H1 (cell line): ENCODE data around the gene HIBADH. TPM values are rescaled to one million over a fixed set of nuclear protein-coding genes. Genes with fewer than 3 reads are reported as not detected.
A peak's percentile ranks its signal among the peaks of the same experiment; 100 is the strongest.

Experiments used
- CTCF ChIA-PET: fragments of 300-600 bp; sonication (Branson Sonifier 250); formaldehyde crosslinking; loops from one replicate; lab custom pipeline; 2021; ENCODE audit not compliant: partially characterized antibody; lab: Charles Lee
- POLR2A ChIA-PET: fragments of 300-600 bp; sonication (Branson Sonifier 250); formaldehyde crosslinking; loops from one replicate; lab custom pipeline; 2021; ENCODE audit warnings: inconsistent platforms; ENCODE audit not compliant: partially characterized antibody; lab: Charles Lee
- DNase-seq, 2 experiments: peaks; one replicate each; pipeline versions ENCODE4 v3.0.0 to v3.0.0-alpha.2; 2010 to 2022; ENCODE audit warnings: low spot score in 2 of 2, low read depth in 1 of 2, mixed read lengths in 1 of 2
- FAIRE-seq: peaks from 2 replicates; lab custom pipeline; 2011; peaks lifted over from hg19 to GRCh38; lab: Jason Lieb, UNC
- H2AFZ ChIP-seq: 2 replicates; pipeline ENCODE4 v1.8.1; 2012; ENCODE audit warnings: low read length, inconsistent platforms
- H2AK5ac ChIP-seq: 2 replicates; pipeline ENCODE4 v1.6.1; 2013; ENCODE audit warnings: low read depth, low read length
- H2BK120ac ChIP-seq: replicated peaks from 2 replicates; pipeline ENCODE3; 2013; ENCODE audit warnings: low read depth, low read length, inconsistent platforms
- H2BK12ac ChIP-seq: 2 replicates; pipeline ENCODE4 v1.6.1; 2013; ENCODE audit warnings: low read depth, low read length
- H2BK15ac ChIP-seq: 2 replicates; pipeline ENCODE4 v1.6.1; 2013; ENCODE audit warnings: low read length
- H2BK20ac ChIP-seq: 2 replicates; pipeline ENCODE4 v1.6.1; 2013; ENCODE audit warnings: low read length
- H2BK5ac ChIP-seq: 2 replicates; pipeline ENCODE4 v1.6.1; 2013; ENCODE audit warnings: low read depth, low read length
- H3K14ac ChIP-seq: 2 replicates; pipeline ENCODE4 v1.6.1; 2013; ENCODE audit warnings: inconsistent platforms; ENCODE audit not compliant: insufficient read length
- H3K18ac ChIP-seq: 2 replicates; pipeline ENCODE4 v1.6.1; 2013; ENCODE audit warnings: low read length; ENCODE audit errors: extremely low read depth
- H3K23ac ChIP-seq: 2 replicates; pipeline ENCODE4 v1.6.1; 2013; ENCODE audit warnings: inconsistent platforms; ENCODE audit not compliant: insufficient read length
- H3K23me2 ChIP-seq: 2 replicates; pipeline ENCODE4 v1.6.1; 2013; ENCODE audit warnings: low read depth, low read length
- H3K27ac ChIP-seq: 2 replicates; pipeline ENCODE4 v1.6.1; 2011; ENCODE audit warnings: low read depth, low read length, inconsistent platforms
- H3K27me3 ChIP-seq, 4 experiments: replicated peaks in 1 of 4; 1 replicate in 1 of 4; 2 replicates in 3 of 4; pipeline versions ENCODE4 v1.6.1 to v1.8.1; 2011 to 2013; ENCODE audit warnings: low read length in 3 of 4, mild to moderate bottlenecking in 3 of 4, inconsistent platforms in 2 of 4, mixed read lengths in 2 of 4, moderate library complexity in 1 of 4; ENCODE audit not compliant: control insufficient read depth in 3 of 4, insufficient read depth in 3 of 4; ENCODE audit errors: extremely low read depth in 1 of 4
- H3K36me3 ChIP-seq, 4 experiments: 2 replicates each; pipeline versions ENCODE4 v1.6.1 to v1.8.1; 2011 to 2013; ENCODE audit warnings: mild to moderate bottlenecking in 4 of 4, low read length in 3 of 4, moderate library complexity in 2 of 4, control low read depth in 1 of 4, inconsistent platforms in 1 of 4; ENCODE audit not compliant: insufficient read depth in 4 of 4, control insufficient read depth in 2 of 4
- H3K4ac ChIP-seq: replicated peaks from 2 replicates; pipeline ENCODE3; 2013; ENCODE audit warnings: low read length, low read depth, mixed read lengths, inconsistent platforms; ENCODE audit not compliant: insufficient read length
- H3K4me1 ChIP-seq, 4 experiments: replicated peaks in 1 of 4; 1 replicate in 1 of 4; 2 replicates in 3 of 4; pipeline versions ENCODE4 v1.6.1 to v1.8.1; 2011 to 2013; ENCODE audit warnings: low read length in 3 of 4, inconsistent platforms in 2 of 4, mixed read lengths in 1 of 4; ENCODE audit not compliant: insufficient read depth in 4 of 4, control insufficient read depth in 3 of 4
- H3K4me2 ChIP-seq, 2 experiments: 2 replicates each; pipeline versions ENCODE4 v1.6.1 to v1.8.1; 2011 to 2013; ENCODE audit warnings: low read depth in 2 of 2, low read length in 2 of 2, control low read depth in 1 of 2, inconsistent platforms in 1 of 2, mild to moderate bottlenecking in 1 of 2; ENCODE audit not compliant: insufficient read depth in 1 of 2
- H3K4me3 ChIP-seq, 4 experiments: fragments of 200-600, 300-600 bp in 1 of 4; sonication (generic), shearing (Covaris generic), sonication (Bioruptor Twin) in 1 of 4; 2 replicates each; pipeline versions ENCODE4 v1.5.1 to v1.8.1; 2011 to 2016; ENCODE audit warnings: low read length in 4 of 4, low read depth in 3 of 4, control low read depth in 2 of 4, inconsistent platforms in 2 of 4, mild to moderate bottlenecking in 2 of 4, mixed read lengths in 1 of 4, moderate library complexity in 1 of 4; ENCODE audit not compliant: insufficient read depth in 2 of 4; ENCODE audit errors: extremely low read depth in 1 of 4
- H3K56ac ChIP-seq: replicated peaks from 2 replicates; pipeline ENCODE3; 2013; ENCODE audit warnings: low read depth, mild to moderate bottlenecking, mixed read lengths, low read length, inconsistent platforms; ENCODE audit not compliant: insufficient read length
- H3K79me1 ChIP-seq: 2 replicates; pipeline ENCODE4 v1.6.1; 2013; ENCODE audit warnings: low read depth, low read length, control low read depth
- H3K79me2 ChIP-seq, 2 experiments: 2 replicates each; pipeline versions ENCODE4 v1.6.1 to v1.8.1; 2012 to 2013; ENCODE audit warnings: low read length in 2 of 2, mild to moderate bottlenecking in 2 of 2, inconsistent platforms in 1 of 2; ENCODE audit not compliant: insufficient read depth in 2 of 2, control insufficient read depth in 1 of 2
- H3K9ac ChIP-seq, 4 experiments: replicated peaks in 1 of 4; 1 replicate in 1 of 4; 2 replicates in 3 of 4; pipeline versions ENCODE4 v1.6.1 to v1.8.1; 2011 to 2013; ENCODE audit warnings: low read depth in 3 of 4, low read length in 3 of 4, control low read depth in 2 of 4, mild to moderate bottlenecking in 2 of 4, moderate library complexity in 2 of 4, inconsistent platforms in 1 of 4; ENCODE audit errors: extremely low read depth in 1 of 4
- H3K9me3 ChIP-seq, 2 experiments: 2 replicates each; pipeline versions ENCODE4 v1.6.1 to v1.8.1; 2012 to 2013; ENCODE audit warnings: mild to moderate bottlenecking in 2 of 2, moderate library complexity in 2 of 2, control low read depth in 1 of 2, inconsistent platforms in 1 of 2, low read depth in 1 of 2, low read length in 1 of 2, mixed read lengths in 1 of 2; ENCODE audit not compliant: insufficient read depth in 2 of 2
- H4K20me1 ChIP-seq, 2 experiments: replicated peaks in 1 of 2; 2 replicates each; pipeline versions ENCODE3 to v1.8.1; 2011 to 2013; ENCODE audit warnings: inconsistent platforms in 2 of 2, low read length in 2 of 2, mild to moderate bottlenecking in 1 of 2; ENCODE audit not compliant: insufficient read depth in 2 of 2, control insufficient read depth in 1 of 2
- H4K5ac ChIP-seq: 2 replicates; pipeline ENCODE4 v1.6.1; 2013; ENCODE audit warnings: low read length, low read depth, mixed read lengths, inconsistent platforms; ENCODE audit not compliant: insufficient read length
- H4K8ac ChIP-seq: 2 replicates; pipeline ENCODE4 v1.8.0; 2013; ENCODE audit warnings: mild to moderate bottlenecking, moderate library complexity, low read length, inconsistent platforms; ENCODE audit not compliant: insufficient read depth; ENCODE audit errors: extremely low read depth
- H4K91ac ChIP-seq: replicated peaks from 2 replicates; pipeline ENCODE3; 2013; ENCODE audit warnings: low read length, mixed read lengths, inconsistent platforms; ENCODE audit not compliant: insufficient read length
- ATF3 ChIP-seq: IDR thresholded peaks from 2 replicates; pipeline ENCODE4 v1.6.1; 2011; ENCODE audit warnings: low read depth, mild to moderate bottlenecking, low read length; ENCODE audit not compliant: insufficient read depth
- CTCF ChIP-seq, 3 experiments: IDR thresholded peaks; 1 replicate in 2 of 3; 2 replicates in 1 of 3; pipeline versions ENCODE4 v1.5.1 to v1.6.1; 2011; ENCODE audit warnings: low read length in 3 of 3, mild to moderate bottlenecking in 3 of 3, inconsistent platforms in 2 of 3, low read depth in 1 of 3, moderate library complexity in 1 of 3; ENCODE audit not compliant: insufficient read depth in 1 of 3; ENCODE audit errors: control extremely low read depth in 1 of 3
- NANOG ChIP-seq: IDR thresholded peaks from 2 replicates; pipeline ENCODE4 v1.6.1; 2011; ENCODE audit warnings: low read length, low read depth, mild to moderate bottlenecking, inconsistent platforms; ENCODE audit not compliant: insufficient read depth, poor library complexity, severe bottlenecking
- RAD21 ChIP-seq, 2 experiments: IDR thresholded peaks in 1 of 2; conservative IDR thresholded peaks in 1 of 2; 2 replicates each; pipeline ENCODE4 v1.6.1; 2011; ENCODE audit warnings: low read depth in 2 of 2, low read length in 2 of 2, improper control_type of control experiment in 1 of 2, inconsistent platforms in 1 of 2, mild to moderate bottlenecking in 1 of 2, moderate library complexity in 1 of 2
- SP4 ChIP-seq: IDR thresholded peaks from 2 replicates; pipeline ENCODE4 v1.6.1; 2012; ENCODE audit warnings: low read length, inconsistent platforms
- WGBS, 2 experiments: shearing (Covaris generic) in 1 of 2; methylation state at CpG; one replicate each; pipeline versions ENCODE4 v1.1.6 to v1.1.7; 2013 to 2015; ENCODE audit warnings: low lambda C conversion rate in 2 of 2, mixed read lengths in 2 of 2, inconsistent platforms in 1 of 2, low coverage in 1 of 2, missing lambda C conversion rate in 1 of 2; ENCODE audit not compliant: insufficient replicate concordance in 2 of 2, insufficient coverage in 1 of 2, insufficient read length in 1 of 2; ENCODE audit errors: extremely low coverage in 1 of 2, missing lambda C conversion rate in 1 of 2; 5-methylcytosine and 5-hydroxymethylcytosine counted together
- polyA plus RNA-seq, 7 experiments: library from polyadenylated mRNA; depleted of rRNA in 3 of 7; stranded (reverse) in 5 of 7; unstranded in 2 of 7; fragments of >200 nt in 5 of 7; fragments of 200-250 nt in 2 of 7; gene quantifications; 1 replicate in 5 of 7; 2 replicates in 1 of 7; 4 replicates in 1 of 7; pipeline versions ENCODE4 v1.2.1 to v1.2.3, GENCODE V29; 2011 to 2013; ENCODE audit warnings: missing spikeins in 2 of 7, mixed read lengths in 2 of 7
- total RNA-seq: library from RNA; stranded (reverse); fragmentation: NEBNext Ultra II Directional; extraction: Animal tissue kit (Norgen Biotek cat#: 25700); gene quantifications from 2 replicates; pipeline ENCODE4 v1.2.1, GENCODE V29; 2021

The HIBADH gene
- total and polyA plus RNA-seq, 2 of the 8 experiments (the other 6 are each of a cell fraction or from before 2014, with no cell fraction given), result 30.1 to 39.5 TPM

GRCh38 chr7:27661811-27662489 lies 733 bp downstream of the HIBADH start:
- POLR2A ChIA-PET, result interaction anchor here (0.9 kb wide), 1 partner anchor 12 kb away, joined by 3 read pairs; no protein-coding TSS in a partner anchor
- TF ChIP-seq NANOG (no peak), RAD21 (IDR thresholded peaks at IDR 0.05 in 1 of 2, conservative IDR thresholded peaks at IDR 0.05 in 1 of 2; ENCODE audit: low read depth in 2 of 2, low read length in 2 of 2) (no peak; a peak in 1 of 4 replicates), ATF3 (no peak), SP4 (no peak; the same call in 1 of the 2 replicates), CTCF (IDR thresholded peaks at IDR 0.05; ENCODE audit: control extremely low read depth in 1 of 3, insufficient read depth in 1 of 3, low read depth in 1 of 3, low read length in 3 of 3) (peak in 1 of 3 experiments; percentile 3; a peak in 1 of 4 replicates)

More at GRCh38 chr7:27661811-27662489, 733 bp downstream of the HIBADH start:
- H2BK20ac ChIP-seq, result no peak overlapping the region
- peaks cover 3 to 12% of the 10 kb centered on the region in 2 experiments; a peak in 3 of 4 replicates for H3K79me2 ChIP-seq
- H3K4me1 ChIP-seq, result peaks cover 0 to 3% (median 0%) of the 10 kb centered on the region in 4 experiments; a peak in 2 of 7 replicates
- DNase-seq (no peak), FAIRE-seq (no peak)
- H3K9me3 ChIP-seq, result no peaks in the 10 kb centered on the region
- no peak overlapping the region for H2BK12ac ChIP-seq
- peak overlapping the region; percentile 2 for H4K5ac ChIP-seq
- peak overlapping the region; percentile 90 to 100 (median 93) for H3K4me3 ChIP-seq
- peak overlapping the region; percentile 11 to 95 (median 90) for H3K9ac ChIP-seq
- H3K23me2 ChIP-seq, result peaks cover 2% of the 10 kb centered on the region; the same call in 1 of the 2 replicates
- peak overlapping the region; percentile 63; the same call in 1 of the 2 replicates for H4K8ac ChIP-seq
- peak overlapping the region; percentile 96 for H3K27ac ChIP-seq
- H3K27me3 ChIP-seq, result no peaks in the 10 kb centered on the region; a peak in 1 of 7 replicates
- CTCF ChIA-PET, result interaction anchor here (0.6 to 1.5 kb wide), 5 partner anchors 17 to 84 kb away, joined by 3 to 6 read pairs (median 3); no protein-coding TSS in a partner anchor
- no peaks in the 10 kb centered on the region for H3K36me3 ChIP-seq
- H2AK5ac ChIP-seq, result no peak overlapping the region
- peak overlapping the region; percentile 89 for H3K18ac ChIP-seq
- no peak overlapping the region for H3K4ac ChIP-seq
- H3K56ac ChIP-seq, result peak overlapping the region; percentile 51
- H4K91ac ChIP-seq, result no peak overlapping the region
- H3K23ac ChIP-seq, result no peak overlapping the region
- no peaks in the 10 kb centered on the region for H4K20me1 ChIP-seq
- no peak overlapping the region for H2BK15ac ChIP-seq
- 15% methylated on average over 18 of the region's 18 CpGs; no CpG with 5 or more reads in 1 of the 2 experiments for WGBS, 2 experiments
- peak overlapping the region; percentile 77 to 82 for H3K4me2 ChIP-seq
- peak overlapping the region; percentile 55; the same call in 1 of the 2 replicates for H2AFZ ChIP-seq
- H2BK5ac ChIP-seq, result peak overlapping the region; percentile 90; the same call in 1 of the 2 replicates
- H3K14ac ChIP-seq, result no peak overlapping the region
- no peak overlapping the region for H2BK120ac ChIP-seq
- no peaks in the 10 kb centered on the region; the same call in 1 of the 2 replicates for H3K79me1 ChIP-seq
